K562 (cell line): ENCODE data around the gene PUM1. TPM values are rescaled to one million over a fixed set of nuclear protein-coding genes. Genes with fewer than 3 reads are reported as not detected.

Experiments
- ATAC-seq: fragments of 200-7000 bp; cut with Tn5 transposase; 3 replicates; pipeline ENCODE4 v1.9.1; 2020; ENCODE audit warnings: moderate library complexity
- BruUV-seq: library from RNA; stranded (reverse); fragments of 400-500 nt; replicated peaks from 2 replicates; lab custom pipeline; 2021; lab: Mats Ljungman, UMichigan
- CTCF ChIA-PET: fragments of 300-600 bp; formaldehyde crosslinking; extraction: SDS; loops from one replicate; lab custom pipeline; 2021; ENCODE audit warnings: low intra/inter-chr PET ratio; lab: Yijun Ruan, JAX
- POLR2A ChIA-PET: fragments of 300-600, 350-650 bp; sonication (Branson Sonifier 250); formaldehyde crosslinking; extraction: SDS; loops from one replicate; lab custom pipeline; 2021; ENCODE audit warnings: antibody characterized with exemption, inconsistent platforms; lab: Yijun Ruan, JAX
- DNase-seq, 4 experiments: peaks; one replicate each; pipeline versions ENCODE4 v3.0.0 to v3.0.0-alpha.2; 2011 to 2018; ENCODE audit warnings: low spot score in 3 of 4, mixed read lengths in 3 of 4; ENCODE audit errors: extremely low read depth in 1 of 4
- FAIRE-seq: peaks from 2 replicates; lab custom pipeline; 2011; peaks lifted over from hg19 to GRCh38; lab: Jason Lieb, UNC
- H2AFZ ChIP-seq: 2 replicates; pipeline ENCODE4 v1.6.0; 2011; ENCODE audit warnings: low read depth, low read length, control low read depth, inconsistent platforms
- H3K27ac ChIP-seq: fragments of 200-600 bp; 3 replicates; pipeline ENCODE4 v1.8.0; 2011; ENCODE audit warnings: low read depth, mild to moderate bottlenecking, control low read depth, inconsistent platforms, low read length, moderate library complexity, mixed read lengths; ENCODE audit errors: extremely low read depth
- H3K27me3 ChIP-seq, 2 experiments: fragments of 300-600 bp in 1 of 2; 2 replicates in 1 of 2; 3 replicates in 1 of 2; pipeline versions ENCODE4 v1.6.0 to v1.8.0; 2011; ENCODE audit warnings: inconsistent platforms in 2 of 2, low read length in 2 of 2, mild to moderate bottlenecking in 1 of 2, mixed read lengths in 1 of 2, moderate library complexity in 1 of 2; ENCODE audit not compliant: control insufficient read depth in 2 of 2, insufficient read depth in 2 of 2
- H3K36me3 ChIP-seq: fragments of 300-600 bp; 3 replicates; pipeline ENCODE4 v1.8.0; 2011; ENCODE audit warnings: mild to moderate bottlenecking, low read length, inconsistent platforms; ENCODE audit not compliant: control insufficient read depth, insufficient read depth
- H3K4me1 ChIP-seq, 2 experiments: fragments of 200-600 bp in 1 of 2; replicated peaks in 1 of 2; 2 replicates in 1 of 2; 3 replicates in 1 of 2; pipeline versions ENCODE4 v1.5.1 to v1.8.0; 2011; ENCODE audit warnings: inconsistent platforms in 2 of 2, low read length in 2 of 2, mild to moderate bottlenecking in 1 of 2, mixed read lengths in 1 of 2, moderate library complexity in 1 of 2; ENCODE audit not compliant: control insufficient read depth in 2 of 2, insufficient read depth in 2 of 2
- H3K4me2 ChIP-seq: 2 replicates; pipeline ENCODE4 v1.6.1; 2011; ENCODE audit warnings: low read length, control low read depth, inconsistent platforms, mixed read lengths; ENCODE audit not compliant: insufficient read depth
- H3K4me3 ChIP-seq: fragments of 200-600 bp; sonication (generic), shearing (Covaris generic); 2 replicates; pipeline ENCODE4 v1.5.1; 2016; ENCODE audit warnings: control low read depth, inconsistent platforms
- H3K79me2 ChIP-seq: fragments of 200-600 bp; 3 replicates; pipeline ENCODE4 v1.8.0; 2011; ENCODE audit warnings: low read length, inconsistent platforms; ENCODE audit not compliant: control insufficient read depth, insufficient read depth
- H3K9ac ChIP-seq, 2 experiments: 2 replicates each; pipeline versions ENCODE4 v1.6.0 to v1.6.1; 2011; ENCODE audit warnings: low read depth in 2 of 2, low read length in 2 of 2, control low read depth in 1 of 2, inconsistent platforms in 1 of 2, mild to moderate bottlenecking in 1 of 2, mixed read lengths in 1 of 2; ENCODE audit not compliant: insufficient read depth in 1 of 2
- H3K9me1 ChIP-seq: one replicate; pipeline ENCODE4 v1.6.0; 2011; ENCODE audit warnings: inconsistent platforms, mild to moderate bottlenecking, low read length, moderate library complexity; ENCODE audit not compliant: control insufficient read depth, insufficient read depth
- H3K9me3 ChIP-seq: replicated peaks from 2 replicates; pipeline ENCODE4 v1.5.1; 2011; ENCODE audit warnings: low read depth, low read length, inconsistent platforms; ENCODE audit not compliant: control insufficient read depth, insufficient read depth
- H4K20me1 ChIP-seq: replicated peaks from 2 replicates; pipeline ENCODE4 v1.6.1; 2011; ENCODE audit warnings: low read length, inconsistent platforms, mixed read lengths; ENCODE audit not compliant: control insufficient read depth, insufficient read depth
- CHAMP1 ChIP-seq: fragments of 450-650 bp; IDR thresholded peaks from 2 replicates; pipeline ENCODE4 v1.6.1; 2016; ENCODE audit warnings: mild to moderate bottlenecking
- ETV1 ChIP-seq: fragments of 450-650 bp; conservative IDR thresholded peaks from 2 replicates; pipeline ENCODE4 v1.6.1; 2016; ENCODE audit warnings: missing genetic modification characterization, control low read depth, low read depth, missing compliant biosample characterization
- MTA2 ChIP-seq: fragments of 450-650 bp; IDR thresholded peaks from 2 replicates; pipeline ENCODE4 v1.6.1; 2016; ENCODE audit warnings: low read depth
- ZNF12 ChIP-seq: sonication (generic); formaldehyde crosslinking; IDR thresholded peaks from 2 replicates; pipeline ENCODE4 v1.4.0; 2020; ENCODE audit warnings: mild to moderate bottlenecking, missing genetic modification reagents
- in situ Hi-C: fragments of 300-500 bp; cut with MboI; formaldehyde crosslinking; loops from 4 replicates; pipeline ENCODE4 v1.15.0; 2018; ENCODE audit warnings: inconsistent platforms, mixed read lengths
- intact Hi-C: fragments of 100-400 bp; cut with micrococcal nuclease; formaldehyde crosslinking; loops from 2 replicates; pipeline ENCODE4 v1.14.2; 2022
- polyA plus RNA-seq, 8 experiments: library from polyadenylated mRNA; depleted of rRNA in 4 of 8; stranded (reverse) in 5 of 8; unstranded in 3 of 8; fragments of >200 nt; fragmentation: Nextera tagmentation in 2 of 8; fragmentation: Illumina TruSeq in 1 of 8; extraction: Ambion mirVana in 2 of 8; extraction: Trizol in 1 of 8; gene quantifications; 2 replicates each; pipeline versions ENCODE4 v1.2.1 to v1.2.3, GENCODE V29; 2011 to 2014; ENCODE audit warnings: inconsistent platforms in 1 of 8, missing spikeins in 1 of 8
- total RNA-seq, 7 experiments: library from RNA; depleted of rRNA in 6 of 7; stranded (reverse); fragments of >200 nt in 6 of 7; fragmentation: Illumina TruSeq in 2 of 7; extraction: Trizol in 2 of 7; gene quantifications; 2 replicates each; pipeline versions ENCODE4 v1.2.1 to v1.2.3, GENCODE V29; 2011 to 2021; ENCODE audit warnings: low replicate concordance in 1 of 7

The PUM1 gene
- total and polyA plus RNA-seq, 9 of the 15 experiments (the other 6 are each of a cell fraction or from before 2014, with no cell fraction given): 37.7 to 104 (median 55.7) TPM

- intact Hi-C loops (loop anchor here (10.0 kb wide), 1 partner anchor 185 kb away; no protein-coding TSS in a partner anchor), in situ Hi-C loops (no loop called here)
- Histone ChIP-seq H3K36me3 (peaks cover 91% of the 10 kb centered on the region), H3K9me3 (no peaks in the 10 kb centered on the region), H3K4me1 (no peaks in the 10 kb centered on the region; a peak in 1 of 5 replicates), H3K27me3 (no peaks in the 10 kb centered on the region), H4K20me1 (no peaks in the 10 kb centered on the region; the same call in 1 of the 2 replicates), H3K9ac (no peak overlapping the region), H3K4me2 (no peak overlapping the region), H2AFZ (no peak overlapping the region), H3K27ac (no peak overlapping the region)
- POLR2A ChIA-PET: no interaction called here
- DNase-seq: no peak
- no TSS peak for BruUV-seq
- no peak for ATAC-seq
- TF ChIP-seq MTA2: no peak
- no peak for TF ChIP-seq ETV1 (tag)
- no peak for TF ChIP-seq ZNF12
- TF ChIP-seq CHAMP1: no peak
- TF ChIP-seq, all 486 proteins: peak for 0
- H3K4me3 ChIP-seq: no peak overlapping the region
- CTCF ChIA-PET: interaction anchor here (0.7 kb wide), 1 partner anchor 237 kb away, joined by 3 read pairs; no protein-coding TSS in a partner anchor
- FAIRE-seq: peak; percentile 57
- H3K79me2 ChIP-seq: peaks cover 55% of the 10 kb centered on the region
- H3K9me1 ChIP-seq: no peaks in the 10 kb centered on the region
Observed at GRCh38 chr1:30969903-30970302, 95.6 kb downstream of the PUM1 start.
